RPMI7951 (cell line): ENCODE results near the gene KLF2. TPM values are rescaled to one million over a fixed set of nuclear protein-coding genes. Genes with fewer than 3 reads are reported as not detected.

ENCODE experiments used
- DNase-seq: peaks from one replicate; pipeline ENCODE4 v3.0.0-alpha.2; 2012; ENCODE audit warnings: low read depth
- total RNA-seq: library from RNA; depleted of rRNA; stranded (reverse); fragments of >200 nt; shearing (Covaris generic); gene quantifications from 2 replicates; pipeline ENCODE4 v1.2.3, GENCODE V29; 2014; rRNA removed

KLF2 gene
- total RNA-seq, 1 experiment from 2014 or later: 2.8 TPM

GRCh38 chr19:16375936-16376185 lies 51.2 kb downstream of the KLF2 start:
- no peak for DNase-seq

DNA sequence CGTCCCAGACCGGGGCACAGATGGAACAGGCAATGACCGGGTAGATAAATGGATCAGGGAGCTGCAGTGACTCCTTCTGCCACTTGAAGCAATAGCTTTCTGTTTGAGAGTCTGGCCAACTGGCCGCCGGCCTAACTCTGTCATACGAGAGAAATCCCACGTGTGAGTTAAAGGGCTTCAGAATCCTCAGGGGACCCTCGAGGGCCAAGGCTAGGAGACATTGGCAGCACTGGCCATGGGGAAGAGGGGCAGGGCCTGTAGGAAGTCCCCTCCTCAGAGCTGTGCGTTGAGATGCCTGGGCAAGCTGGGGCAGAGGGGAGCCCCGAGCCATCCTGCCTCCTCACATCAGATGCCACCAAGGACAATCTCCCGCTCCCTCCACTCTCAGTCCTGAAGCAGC lies 51.6 kb downstream of the KLF2 start:
- no peak for DNase-seq

DNA sequence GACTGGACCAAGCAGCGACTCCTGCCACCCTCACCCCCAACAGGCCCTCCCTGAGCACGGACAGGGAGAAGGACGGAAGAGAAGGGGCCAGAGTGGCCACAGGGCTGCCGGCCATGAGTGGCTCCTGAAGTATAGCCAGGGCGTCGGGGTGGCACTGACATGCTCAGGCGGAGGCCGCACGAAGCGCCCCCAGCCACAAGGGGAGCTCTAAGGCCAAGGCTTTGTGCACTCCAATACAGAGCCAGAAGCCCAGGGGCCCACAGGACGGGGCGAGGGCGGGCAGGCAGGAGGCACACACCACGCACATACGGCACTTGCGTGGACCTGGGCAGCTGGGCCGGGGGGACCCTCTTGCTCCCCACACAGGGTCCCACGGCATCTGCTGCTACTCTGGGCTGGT lies 52.0 kb downstream of the KLF2 start:
- DNase-seq: no peak

DNA sequence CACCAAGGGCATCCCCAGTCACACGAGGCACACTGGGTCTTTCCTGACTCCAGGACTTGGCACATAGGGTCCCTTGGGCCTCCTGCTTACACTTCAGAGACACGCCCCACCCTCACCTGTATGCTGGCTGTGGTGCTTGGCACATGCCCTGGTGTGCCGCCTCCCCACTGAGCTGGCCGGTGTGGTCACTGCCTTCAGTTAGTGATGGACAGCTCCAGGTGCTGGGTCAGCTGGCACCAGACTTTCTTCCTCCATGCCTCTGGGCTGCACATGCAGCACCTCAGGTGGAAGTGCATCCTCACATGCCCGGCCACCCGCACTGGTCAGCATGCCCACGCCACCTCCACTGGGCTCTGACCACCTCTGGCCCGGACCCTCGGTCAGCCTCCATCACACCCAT lies 52.9 kb downstream of the KLF2 start:
- DNase-seq: no peak

Other genes starting within 250 kb of the KLF2 start
- 1,028 and 1,045 TPM in 2 replicates for gene TPM4, start 248.3 kb upstream of the KLF2 start, total RNA-seq
- gene RAB8A, start 212.9 kb upstream of the KLF2 start, total RNA-seq: 83.8 and 111 TPM in 2 replicates
- not detected in 2 replicates for gene HSH2D, start 181.1 kb upstream of the KLF2 start, total RNA-seq
- gene CIB3, start 151.3 kb upstream of the KLF2 start, total RNA-seq: not detected in 2 replicates
- 119 and 140 TPM in 2 replicates for gene FAM32A, start 139.4 kb upstream of the KLF2 start, total RNA-seq
- 134 and 138 TPM in 2 replicates for gene AP1M1, start 126.9 kb upstream of the KLF2 start, total RNA-seq
- gene EPS15L1, start 147.1 kb downstream of the KLF2 start, total RNA-seq: 3.8 and 5.2 TPM in 2 replicates
- not detected in 2 replicates for gene CALR3, start 171.3 kb downstream of the KLF2 start, total RNA-seq
- gene C19orf44, start 171.6 kb downstream of the KLF2 start, total RNA-seq: 4.5 and 10.0 TPM in 2 replicates
- 3.1 TPM in 2 replicates for gene CHERP, start 217.6 kb downstream of the KLF2 start, total RNA-seq
- 18.9 and 20.8 TPM in 2 replicates for gene SLC35E1, start 247.6 kb downstream of the KLF2 start, total RNA-seq